ENCODE data around the gene WWOX.

GRCh38 chr16:79183571-79183970, 1084.1 kb downstream of the WWOX start:
- TF ChIP-seq POLR2A (IDR thresholded peaks at IDR 0.05) (no peak), CTCF (IDR thresholded peaks at IDR 0.05) (no peak)

Measured in right lobe of liver (tissue), 4 donors.